Bone marrow (tissue), 2 donors: ENCODE data around the gene ATF1.
"Not testable (repeated sequence)": the region's sequence is repeated elsewhere in the genome, so short reads cannot be mapped to it uniquely, and the experiment has no call there.

ENCODE experiments used
- DNase-seq, 2 donors: peaks; one replicate each; lab custom pipeline; 2025; lab: John Stamatoyannopoulos, UW

The ATF1 gene

DNA sequence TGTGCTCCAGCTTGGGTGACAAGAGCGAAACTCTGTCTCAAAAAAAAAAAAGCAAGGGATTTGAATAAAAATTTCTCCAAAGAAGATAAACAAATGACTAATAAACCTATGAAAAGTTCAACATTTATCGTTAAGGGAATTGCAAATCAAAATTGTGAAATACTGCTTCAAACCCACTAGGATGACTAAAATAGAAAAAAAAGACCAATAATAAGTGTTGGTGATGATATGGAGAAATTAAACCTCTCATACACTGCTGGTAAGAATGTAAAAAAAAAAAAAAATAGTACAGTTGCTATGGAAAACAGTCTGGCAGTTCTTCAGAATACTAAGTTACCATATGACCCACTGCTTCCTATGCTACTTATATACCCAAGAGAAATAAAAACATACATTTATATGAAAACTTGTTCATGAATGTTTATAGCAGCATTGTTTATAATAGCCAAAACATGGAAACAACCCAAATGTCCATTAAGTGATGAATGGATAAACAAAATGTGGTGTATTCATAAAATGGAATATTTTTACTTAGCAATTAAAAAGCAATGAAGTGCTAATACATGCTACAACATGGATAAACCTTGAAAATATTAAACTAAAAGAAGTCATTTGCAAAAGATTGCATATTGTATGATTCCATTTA is 39.5 kb downstream of the ATF1 start:
- no peak for DNase-seq

- DNase-seq, result no peak
These were observed 42.3 kb downstream of the ATF1 start for GRCh38 chr12:50806176-50806575.

- not testable (repeated sequence) for DNase-seq
These were observed 45.2 kb downstream of the ATF1 start for GRCh38 chr12:50809131-50809530.

GRCh38 chr12:50814921-50815320 is 51.0 kb downstream of the ATF1 start:
- not testable (repeated sequence) for DNase-seq

- no peak for DNase-seq
These were observed 56.3 kb downstream of the ATF1 start for GRCh38 chr12:50820177-50820576.

DNA sequence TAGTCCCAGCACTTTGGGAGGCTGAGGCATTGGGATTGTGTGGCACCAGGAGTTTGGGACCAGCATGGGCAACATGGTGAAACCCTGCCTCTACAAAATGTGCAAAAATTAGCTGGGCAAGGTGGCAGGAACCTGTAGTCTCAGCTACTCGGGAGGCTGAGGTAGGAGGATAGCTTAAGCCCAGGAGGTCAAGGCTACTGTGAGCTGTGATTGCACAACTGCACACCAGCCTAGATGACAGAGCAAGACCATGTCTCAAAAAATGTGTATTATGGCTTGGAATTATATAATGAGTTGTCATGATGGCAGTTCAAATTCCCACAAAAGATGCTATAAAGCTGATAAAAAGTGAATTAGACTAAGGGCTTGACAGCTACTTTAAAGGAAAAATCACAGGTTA is 58.2 kb downstream of the ATF1 start:
- DNase-seq, result no peak

- not testable (repeated sequence) for DNase-seq
These were observed 59.8 kb downstream of the ATF1 start for GRCh38 chr12:50823724-50824123.

DNA sequence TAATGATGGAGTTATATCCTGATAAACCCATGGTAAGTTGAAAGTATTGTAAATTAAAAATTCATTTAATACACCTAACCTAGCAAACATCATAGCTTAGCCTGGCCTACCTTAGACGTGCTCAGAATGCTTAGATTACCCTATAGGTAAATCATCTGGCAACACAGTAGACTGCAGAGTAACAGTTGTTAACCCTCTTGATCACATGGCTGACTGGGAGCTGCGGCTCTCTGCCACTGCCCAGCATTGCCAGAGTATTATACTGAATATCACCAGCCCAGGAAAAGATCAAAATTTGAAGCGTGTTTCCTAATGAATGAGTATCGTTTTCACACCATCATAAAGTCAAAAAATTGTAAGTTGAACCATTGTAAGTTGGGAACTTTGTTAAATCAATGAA is 61.0 kb downstream of the ATF1 start:
- no peak for DNase-seq

GRCh38 chr12:50825372-50825838 is 61.5 kb downstream of the ATF1 start:
- peak in 1 of 2 donors; percentile 55 for DNase-seq

- no peak for DNase-seq
These were observed 64.2 kb downstream of the ATF1 start for GRCh38 chr12:50828121-50828520.

- DNase-seq, result no peak
These were observed 65.0 kb downstream of the ATF1 start for GRCh38 chr12:50828886-50829285.

DNA sequence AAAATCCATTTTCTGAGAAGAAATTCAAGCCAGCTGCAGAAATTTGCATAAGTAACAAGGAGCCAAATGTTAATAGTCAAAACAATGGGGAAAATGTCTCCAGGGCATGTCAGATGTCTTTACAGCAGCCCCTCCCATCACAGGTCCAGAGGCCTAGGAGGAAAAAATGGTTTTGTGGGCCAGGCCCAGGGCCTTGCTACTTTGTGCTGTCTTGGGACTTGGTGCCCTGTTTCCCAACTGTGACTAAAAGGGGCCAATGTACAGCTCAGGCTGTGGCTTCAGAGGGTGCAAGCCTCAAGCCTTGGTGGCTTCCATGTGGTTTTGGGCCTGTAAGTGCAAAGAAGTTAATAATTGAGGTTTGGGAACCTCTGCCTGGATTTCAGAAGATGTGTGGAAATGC is 69.9 kb downstream of the ATF1 start:
- not testable (repeated sequence) for DNase-seq

- DNase-seq, result no peak
These were observed 75.1 kb downstream of the ATF1 start for GRCh38 chr12:50839042-50839441.

GRCh38 chr12:50840809-50841487 is 77.0 kb downstream of the ATF1 start:
- no peak for DNase-seq

- no peak for DNase-seq
These were observed 78.0 kb downstream of the ATF1 start for GRCh38 chr12:50841716-50842531.

DNA sequence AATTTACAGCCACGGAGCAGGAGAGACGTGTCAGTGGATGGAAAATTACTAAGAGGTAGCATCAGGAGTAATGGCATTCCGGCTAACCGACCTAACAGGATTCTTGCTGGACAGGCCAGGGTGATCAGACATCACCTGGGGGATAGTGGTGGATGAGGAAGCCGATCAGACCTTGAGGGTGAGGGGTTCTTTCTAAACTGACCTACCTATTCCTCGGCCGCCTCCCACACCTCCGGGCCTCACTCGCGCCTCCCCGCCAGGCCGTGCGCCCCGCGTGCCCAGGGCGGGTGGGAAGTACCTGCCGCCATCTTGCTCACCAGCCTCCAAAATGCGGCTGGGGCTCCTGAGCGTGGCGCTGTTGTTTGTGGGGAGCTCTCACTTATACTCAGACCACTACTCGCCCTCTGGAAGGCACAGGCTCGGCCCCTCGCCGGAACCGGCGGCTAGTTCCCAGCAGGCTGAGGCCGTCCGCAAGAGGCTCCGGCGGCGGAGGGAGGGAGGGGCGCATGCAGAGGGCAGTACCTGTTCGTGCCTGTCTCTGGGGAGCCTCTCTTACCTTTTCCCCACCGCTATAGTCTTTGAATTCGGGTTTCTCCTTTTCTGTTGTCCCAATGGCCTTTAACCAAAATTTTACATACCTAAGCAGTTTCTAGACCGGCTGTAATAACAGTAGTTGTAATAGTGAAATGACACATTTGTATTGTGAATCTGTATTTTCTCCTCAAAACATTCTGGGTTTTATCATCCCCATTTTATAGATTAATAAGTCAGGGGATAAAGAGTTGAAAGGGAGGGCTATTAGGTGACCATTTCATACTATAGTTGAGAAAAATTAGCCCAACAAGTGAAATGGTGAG is 79.0 kb downstream of the ATF1 start, which contains the start of gene TMPRSS12:
TMPRSS12 (plus strand) TSS at position 290 of the 857 bp plus-strand sequence; CDS start at position 329, 39 bp downstream.
- DNase-seq, result no peak

- no peak for DNase-seq
These were observed 81.2 kb downstream of the ATF1 start for GRCh38 chr12:50845021-50845647.

- DNase-seq, result no peak
These were observed 85.1 kb downstream of the ATF1 start for GRCh38 chr12:50848963-50849362.

DNA sequence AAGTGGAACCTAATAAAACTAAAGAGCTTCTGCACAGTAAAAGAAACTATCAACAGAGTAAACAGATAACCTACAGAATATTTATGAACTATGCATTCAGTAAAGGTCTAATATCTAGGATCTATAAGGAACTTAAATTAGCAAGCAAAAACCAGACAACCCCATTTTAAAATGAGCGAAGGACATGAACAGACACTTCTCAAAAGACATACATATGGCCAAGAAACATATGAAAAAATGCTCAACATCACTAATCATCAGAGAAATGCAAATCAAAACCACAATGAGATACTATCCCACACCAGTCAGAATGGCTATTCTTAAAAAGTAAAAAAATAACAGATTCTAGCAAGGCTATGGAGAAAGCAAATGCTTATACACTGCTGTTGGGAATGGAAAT is 91.3 kb downstream of the ATF1 start:
- not testable (repeated sequence) for DNase-seq

GRCh38 chr12:50855679-50856078 is 91.8 kb downstream of the ATF1 start:
- not testable (repeated sequence) for DNase-seq

GRCh38 chr12:50859621-50860310 is 95.9 kb downstream of the ATF1 start:
- no peak for DNase-seq
